A549 treated with RU486 at 1 μM for 4 hours (cell line): ENCODE measurements around the gene HAGH. TPM values are rescaled to one million over a fixed set of nuclear protein-coding genes. Genes with fewer than 3 reads are reported as not detected.

Experiments
- total RNA-seq: library from RNA; stranded (reverse); fragments of 200-300 nt; extraction: Qiagen RNA extraction; gene quantifications from 5 replicates; pipeline ENCODE4 v1.2.3, GENCODE V29; 2022; ENCODE audit warnings: low read depth

The HAGH gene
- total RNA-seq, result 58.5 to 71.3 TPM (median 68.8 TPM) in 5 replicates

DNA sequence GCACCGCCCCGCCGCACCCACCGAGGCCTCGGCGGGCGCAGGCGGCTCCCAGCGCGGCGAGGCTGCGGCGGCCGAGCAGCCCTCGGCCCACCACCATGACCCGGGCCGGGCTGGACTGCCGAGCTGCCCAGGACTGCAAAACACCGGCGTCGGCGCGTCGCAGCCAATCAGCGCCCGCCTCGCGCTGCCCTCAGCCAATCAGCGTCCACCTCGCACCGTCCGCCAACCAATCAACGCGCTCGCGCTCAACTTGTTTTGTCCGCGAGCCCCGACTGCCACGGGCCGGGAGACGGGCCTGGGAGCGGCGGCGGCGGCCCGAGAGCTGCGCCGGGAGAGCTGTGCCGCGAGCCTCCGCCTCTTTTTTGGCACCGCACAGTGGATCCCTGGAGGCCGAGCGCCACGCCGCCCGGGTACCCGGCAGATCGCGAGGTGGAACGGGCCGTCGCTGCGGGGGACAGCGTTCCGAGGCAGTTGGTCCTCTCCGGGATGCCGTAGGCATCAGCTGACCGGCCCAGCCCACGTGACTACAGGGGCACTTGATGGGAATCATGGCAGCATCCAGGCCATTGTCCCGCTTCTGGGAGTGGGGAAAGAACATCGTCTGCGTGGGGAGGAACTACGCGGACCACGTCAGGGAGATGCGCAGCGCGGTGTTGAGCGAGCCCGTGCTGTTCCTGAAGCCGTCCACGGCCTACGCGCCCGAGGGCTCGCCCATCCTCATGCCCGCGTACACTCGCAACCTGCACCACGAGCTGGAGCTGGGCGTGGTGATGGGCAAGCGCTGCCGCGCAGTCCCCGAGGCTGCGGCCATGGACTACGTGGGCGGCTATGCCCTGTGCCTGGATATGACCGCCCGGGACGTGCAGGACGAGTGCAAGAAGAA, at the start of gene HAGH, which contains the start of gene FAHD1:
Gene HAGH (minus strand): TSS at position 135 of the 883 bp plus-strand sequence. CDS start 38 bp downstream, at position 97.
Gene FAHD1 (plus strand): TSS at position 516 of the 883 bp plus-strand sequence. CDS start 33 bp downstream, at position 549.

GRCh38 chr16:1871974-1872635, 45.5 kb upstream of the HAGH start, which contains the start of gene MEIOB:
Gene MEIOB (minus strand): TSS chr16:1872164. CDS start chr16:1868175, 3,989 bp downstream.

DNA sequence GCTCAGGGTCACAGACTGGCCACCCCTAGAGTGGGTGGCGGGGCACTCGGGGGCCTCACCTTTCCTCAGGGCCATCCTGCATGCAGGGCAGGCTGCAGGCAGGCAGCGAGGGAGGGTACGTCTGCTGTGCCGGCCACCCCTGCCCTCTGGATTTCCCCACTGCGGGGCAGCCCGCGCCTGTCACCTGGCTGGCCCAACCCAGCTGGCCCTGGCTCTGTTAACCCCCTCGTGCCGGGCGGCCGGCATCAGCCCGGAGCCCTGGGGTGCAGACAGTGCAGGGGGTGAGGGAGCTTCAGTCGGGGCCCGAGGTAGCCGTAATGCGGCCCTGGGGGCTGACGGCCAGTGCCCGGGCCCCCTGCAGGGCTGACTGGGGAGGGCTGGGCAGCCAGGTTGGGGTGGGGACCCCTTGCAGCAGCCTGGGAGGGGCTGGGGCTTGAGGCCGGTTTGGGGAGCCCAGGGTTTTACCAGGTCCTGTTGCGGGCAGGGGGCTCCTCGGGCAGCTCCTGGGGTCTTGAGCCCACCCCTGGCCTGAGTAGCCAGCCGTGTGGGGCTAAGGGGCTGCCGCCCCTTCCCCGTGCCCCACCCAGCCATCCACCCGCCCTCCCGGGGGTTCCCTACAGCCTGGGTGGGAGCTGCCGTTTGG, 32.9 kb downstream of the HAGH start, which contains the start of gene IGFALS:
Gene IGFALS (minus strand): TSS at position 128 of the 643 bp plus-strand sequence. CDS start 53 bp downstream, at position 75.

DNA sequence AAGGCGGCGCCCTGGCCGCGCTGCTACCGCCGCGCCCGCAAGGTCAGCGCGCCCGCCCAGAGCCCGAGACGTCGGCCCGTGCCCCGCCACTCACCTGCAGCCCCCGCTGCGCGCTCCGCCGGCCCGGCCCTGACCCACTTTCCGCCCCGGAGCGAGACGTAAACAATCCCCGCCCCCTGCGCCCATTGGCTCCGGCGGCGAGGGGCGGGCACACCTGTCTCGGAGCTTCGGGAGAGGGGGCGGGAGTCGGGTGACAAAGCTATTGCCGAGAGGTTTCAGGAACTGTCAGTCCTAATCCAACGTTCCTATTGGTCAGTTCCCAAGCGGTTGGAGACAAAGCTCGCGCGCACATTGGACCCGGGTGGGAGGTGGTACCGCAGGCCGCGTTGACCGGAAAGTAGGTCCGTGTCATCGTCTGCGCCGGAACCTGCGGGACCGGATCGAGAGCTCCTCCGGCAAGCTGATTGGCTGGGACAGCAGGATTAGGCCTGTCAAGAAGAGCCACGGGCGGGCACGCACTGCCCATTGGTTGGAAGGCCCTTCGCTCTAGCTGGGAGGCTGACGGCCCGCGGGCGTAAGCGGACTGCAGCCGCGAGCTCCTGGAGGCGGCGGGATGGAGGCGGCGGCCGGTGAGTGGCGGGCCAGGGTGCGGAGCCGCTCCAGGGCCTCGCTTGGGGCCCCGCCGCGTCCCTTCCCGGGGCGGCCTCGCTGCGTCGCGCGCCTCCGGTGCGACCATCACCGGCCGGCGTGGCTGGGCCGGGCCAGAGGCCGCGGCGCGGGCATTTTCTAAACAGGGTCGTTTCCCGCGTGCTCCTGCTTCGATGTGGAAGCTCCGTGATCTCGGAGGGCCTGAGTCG, 44.0 kb downstream of the HAGH start, which contains the start of the genes NUBP2 and SPSB3:
Gene NUBP2 (plus strand): TSS at position 553 of the 857 bp plus-strand sequence. CDS start 61 bp downstream, at position 614.
Gene SPSB3 (minus strand): TSS at position 164 of the 857 bp plus-strand sequence. CDS start 1,088 bp downstream, outside the sequence.

GRCh38 chr16:1772908-1773702, 53.5 kb downstream of the HAGH start, which contains the start of gene MRPS34:
Gene MRPS34 (minus strand): TSS chr16:1773134. CDS start chr16:1773119, 15 bp downstream.

GRCh38 chr16:1772362-1772907, 54.2 kb downstream of the HAGH start, which contains the start of gene EME2:
Gene EME2 (plus strand): TSS chr16:1772810. CDS start chr16:1773228, 418 bp downstream.

DNA sequence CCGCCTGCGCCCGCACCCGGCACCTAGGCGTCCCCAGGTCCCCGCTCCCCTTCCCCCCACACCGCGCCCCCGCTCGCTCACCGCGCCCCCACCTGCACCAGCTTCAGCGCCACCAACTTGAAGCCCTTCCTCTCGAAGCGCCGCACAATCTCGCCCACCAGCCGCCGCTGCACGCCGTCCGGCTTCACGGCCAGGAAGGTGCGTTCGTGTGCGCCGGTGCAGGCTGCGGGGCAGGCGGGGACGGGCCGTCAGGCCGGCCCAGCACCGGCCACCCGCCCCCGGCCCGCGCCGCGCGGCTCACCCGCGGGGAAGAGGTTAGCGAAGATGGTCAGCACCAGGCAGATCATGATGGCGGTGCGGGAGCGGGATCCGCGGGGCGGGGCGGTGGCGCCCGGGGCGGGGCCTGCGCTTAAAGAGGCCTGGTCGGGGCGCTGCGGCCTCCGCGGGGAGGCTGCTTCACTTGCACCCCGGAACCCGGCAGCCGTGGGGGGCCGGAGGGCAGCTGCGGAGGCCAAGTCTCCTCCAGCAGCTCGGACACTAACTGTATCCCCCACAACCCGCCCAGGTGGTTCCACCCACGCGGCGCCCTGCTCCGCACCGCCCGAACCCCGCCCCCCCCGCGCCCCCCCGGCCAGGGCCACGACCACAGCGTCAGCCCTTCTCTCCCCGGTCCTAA, 55.3 kb downstream of the HAGH start, which contains the start of gene NME3:
Gene NME3 (minus strand): TSS at position 356 of the 676 bp plus-strand sequence. CDS start 9 bp downstream, at position 347.

Other genes with a start within 250 kb of the HAGH start
- gene IFT140, start 214.8 kb downstream of the HAGH start, total RNA-seq, result 7.3 to 9.4 TPM (median 8.9 TPM) in 5 replicates
- gene CRAMP1, start 214.5 kb downstream of the HAGH start, total RNA-seq, result 12.1 to 16.1 TPM (median 14.5 TPM) in 5 replicates
- 161 to 209 TPM (median 164 TPM) in 5 replicates for gene JPT2, start 148.5 kb downstream of the HAGH start, total RNA-seq
- 33.5 to 60.3 TPM (median 44.8 TPM) in 5 replicates for gene MAPK8IP3, start 120.6 kb downstream of the HAGH start, total RNA-seq
- 30.6 to 59.4 TPM (median 55.1 TPM) in 5 replicates for gene NME3, start 55.3 kb downstream of the HAGH start, total RNA-seq
- 5.0 to 10.8 TPM (median 9.1 TPM) in 5 replicates for gene EME2, start 54.0 kb downstream of the HAGH start, total RNA-seq
- 170 to 265 TPM (median 253 TPM) in 5 replicates for gene MRPS34, start 53.7 kb downstream of the HAGH start, total RNA-seq
- 13.2 to 26.3 TPM (median 22.3 TPM) in 5 replicates for gene SPSB3, start 44.3 kb downstream of the HAGH start, total RNA-seq
- gene NUBP2, start 43.9 kb downstream of the HAGH start, total RNA-seq, result 57.3 to 88.6 TPM (median 81.3 TPM) in 5 replicates
- gene IGFALS, start 33.1 kb downstream of the HAGH start, total RNA-seq, result 0.05 TPM in 1 of 5 replicates, not detected in the others
- 45.6 to 53.0 TPM (median 47.7 TPM) in 5 replicates for gene FAHD1, start 381 bp upstream of the HAGH start, total RNA-seq
- gene MEIOB, start 45.3 kb upstream of the HAGH start, total RNA-seq, result 1.4 to 3.0 TPM (median 2.0 TPM) in 5 replicates
- gene HS3ST6, start 91.6 kb upstream of the HAGH start, total RNA-seq, result 1.8 to 4.2 TPM (median 3.1 TPM) in 5 replicates
- gene MSRB1, start 116.4 kb upstream of the HAGH start, total RNA-seq, result 22.1 to 31.7 TPM (median 31.4 TPM) in 5 replicates
- gene RPL3L, start 127.9 kb upstream of the HAGH start, total RNA-seq, result 0.03 to 0.37 TPM in 2 of 5 replicates, not detected in the others
- 244 to 325 TPM (median 265 TPM) in 5 replicates for gene NDUFB10, start 132.7 kb upstream of the HAGH start, total RNA-seq
- gene RPS2, start 138.0 kb upstream of the HAGH start, total RNA-seq, result 3,640 to 5,391 TPM (median 5,287 TPM) in 5 replicates
- gene RNF151, start 140.0 kb upstream of the HAGH start, total RNA-seq, result not detected in 5 replicates
- gene TBL3, start 145.2 kb upstream of the HAGH start, total RNA-seq, result 29.2 to 42.3 TPM (median 37.3 TPM) in 5 replicates
- 0.16 to 0.44 TPM (median 0.28 TPM) in 4 of 5 replicates, not detected in the other for gene NOXO1, start 154.6 kb upstream of the HAGH start, total RNA-seq
- gene GFER, start 157.4 kb upstream of the HAGH start, total RNA-seq, result 24.7 to 44.2 TPM (median 41.3 TPM) in 5 replicates
- gene SYNGR3, start 163.1 kb upstream of the HAGH start, total RNA-seq, result 4.4 to 9.7 TPM (median 6.7 TPM) in 5 replicates
- 43.5 to 62.6 TPM (median 56.0 TPM) in 5 replicates for gene ZNF598, start 183.0 kb upstream of the HAGH start, total RNA-seq
- gene NPW, start 193.0 kb upstream of the HAGH start, total RNA-seq, result 0.92 to 2.0 TPM (median 1.0 TPM) in 4 of 5 replicates, not detected in the other
- 34.8 to 57.8 TPM (median 54.9 TPM) in 5 replicates for gene NHERF2, start 200.1 kb upstream of the HAGH start, total RNA-seq
- 30.8 to 47.1 TPM (median 43.6 TPM) in 5 replicates for gene NTHL1, start 221.0 kb upstream of the HAGH start, total RNA-seq
- gene TSC2, start 221.2 kb upstream of the HAGH start, total RNA-seq, result 27.9 to 39.7 TPM (median 36.6 TPM) in 5 replicates